ENCODE measurements around the gene SBNO2. TPM values are rescaled to one million over a fixed set of nuclear protein-coding genes. Genes with fewer than 3 reads are reported as not detected.

SBNO2 gene
- total and polyA plus RNA-seq, 2 donors (not counting 1 experiment from before 2014, with no cell fraction given) = 42.8 to 83.3 TPM

DNA sequence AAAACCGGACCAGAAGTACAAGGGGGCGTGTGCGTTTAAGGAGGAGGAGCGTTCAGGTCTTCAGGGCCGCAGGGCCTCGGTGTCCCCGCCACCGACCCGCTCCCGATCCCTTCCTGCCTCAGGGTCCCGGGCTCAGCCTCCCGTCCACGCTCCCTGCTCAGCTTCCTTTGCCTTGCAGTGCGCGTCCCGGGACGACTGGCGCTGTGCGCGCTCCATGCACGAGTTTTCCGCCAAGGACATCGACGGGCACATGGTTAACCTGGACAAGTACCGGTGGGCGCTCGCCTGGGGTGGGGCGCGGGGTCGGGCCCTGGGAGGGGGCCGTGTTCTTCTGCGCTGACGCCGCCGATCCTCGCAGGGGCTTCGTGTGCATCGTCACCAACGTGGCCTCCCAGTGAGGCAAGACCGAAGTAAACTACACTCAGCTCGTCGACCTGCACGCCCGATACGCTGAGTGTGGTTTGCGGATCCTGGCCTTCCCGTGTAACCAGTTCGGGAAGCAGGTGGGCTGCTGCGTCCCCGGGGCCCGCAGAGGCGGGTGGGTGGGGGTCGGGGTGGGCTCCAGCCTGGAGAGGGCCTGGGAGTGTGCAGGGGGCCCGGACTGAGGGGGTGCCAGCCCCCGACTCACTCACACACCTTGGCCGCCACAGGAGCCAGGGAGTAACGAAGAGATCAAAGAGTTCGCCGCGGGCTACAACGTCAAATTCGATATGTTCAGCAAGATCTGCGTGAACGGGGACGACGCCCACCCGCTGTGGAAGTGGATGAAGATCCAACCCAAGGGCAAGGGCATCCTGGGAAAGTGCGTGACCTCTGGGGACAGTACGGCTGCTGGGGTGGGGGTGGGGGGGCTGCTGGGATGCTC is 68.8 kb downstream of the SBNO2 start:
- peak overlapping the region; percentile 88 to 100 for H3K27ac ChIP-seq (ENCODE audit: low read length in 2 of 2)
- H2AFZ ChIP-seq (ENCODE audit: insufficient read depth, low read depth, low read length, poor library complexity, severe bottlenecking) = peak overlapping the region; percentile 27
- Mint-ChIP-seq H3K27me3 (no peaks in the 10 kb centered on the region), H3K9me3 (ENCODE audit: insufficient read depth) (no peaks in the 10 kb centered on the region), H3K27ac (peak overlapping the region; percentile 75), H3K4me1 (peaks cover 30% of the 10 kb centered on the region), H3K4me3 (peak overlapping the region; percentile 74)
- intact Hi-C loops (cut with micrococcal nuclease) = loop anchor here (2.0 kb wide), 1 partner anchor 70 kb away; the partner anchor contains the start of gene SBNO2
- H4K20me1 ChIP-seq (ENCODE audit: control insufficient read depth, insufficient read depth, low read length, poor library complexity, severe bottlenecking) = peaks cover 32% of the 10 kb centered on the region
- ChIA-PET CTCF (interaction anchor here (0.6 to 1.4 kb wide), 5 partner anchors 8 to 105 kb away, joined by 3 to 6 read pairs (median 3); partner anchors contain the start of gene ARHGAP45), POLR2A (interaction anchor here (0.6 to 4.0 kb wide), 10 partner anchors 8 to 123 kb away, joined by 3 to 21 read pairs (median 6); partner anchors contain the start of genes ABCA7, ARHGAP45 and SBNO2)
- H3K4me2 ChIP-seq (replicated peaks; ENCODE audit: low read depth, low read length, poor library complexity, severe bottlenecking) = peak overlapping the region; percentile 96
- DNase-seq (no peak), ATAC-seq (ENCODE audit: low read depth) (no peak)
- H3K4me1 ChIP-seq (ENCODE audit: control insufficient read depth in 2 of 2, insufficient read depth in 2 of 2, low read length in 2 of 2) = peaks cover 26 to 58% of the 10 kb centered on the region in 2 donors
- H3K4me3 ChIP-seq (ENCODE audit: control extremely low read depth in 1 of 5, extremely low read depth in 1 of 5, insufficient read depth in 1 of 5, low read depth in 2 of 5, low read length in 4 of 5) = peak overlapping the region; percentile 42 to 90 (median 80)
- no peaks in the 10 kb centered on the region for H3K9me3 ChIP-seq (ENCODE audit: control extremely low read depth in 1 of 3, control insufficient read depth in 2 of 3, insufficient read depth in 1 of 3, low read length in 2 of 3)
- 49% methylated on average over 63 of the region's 69 CpGs for WGBS (ENCODE audit: insufficient coverage)
- H3K36me3 ChIP-seq (replicated peaks in 1 of 2; ENCODE audit: control extremely low read depth in 1 of 2, control insufficient read depth in 1 of 2, extremely low read depth in 1 of 2, insufficient read depth in 2 of 2, low read length in 1 of 2) = peaks cover 0 to 26% of the 10 kb centered on the region in 2 experiments
- H3K9ac ChIP-seq (ENCODE audit: low read length) = peak overlapping the region; percentile 99
- H3K27me3 ChIP-seq (replicated peaks in 1 of 4; ENCODE audit: control extremely low read depth in 1 of 4, control insufficient read depth in 3 of 4, insufficient read depth in 4 of 4, low read length in 3 of 4) = no peaks in the 10 kb centered on the region
- TF ChIP-seq EZH2 (IDR thresholded peaks at IDR 0.05; ENCODE audit: borderline replicate concordance, insufficient read depth, low read depth, low read length, poor library complexity, severe bottlenecking) = no peak
- TF ChIP-seq, protein P1, sequence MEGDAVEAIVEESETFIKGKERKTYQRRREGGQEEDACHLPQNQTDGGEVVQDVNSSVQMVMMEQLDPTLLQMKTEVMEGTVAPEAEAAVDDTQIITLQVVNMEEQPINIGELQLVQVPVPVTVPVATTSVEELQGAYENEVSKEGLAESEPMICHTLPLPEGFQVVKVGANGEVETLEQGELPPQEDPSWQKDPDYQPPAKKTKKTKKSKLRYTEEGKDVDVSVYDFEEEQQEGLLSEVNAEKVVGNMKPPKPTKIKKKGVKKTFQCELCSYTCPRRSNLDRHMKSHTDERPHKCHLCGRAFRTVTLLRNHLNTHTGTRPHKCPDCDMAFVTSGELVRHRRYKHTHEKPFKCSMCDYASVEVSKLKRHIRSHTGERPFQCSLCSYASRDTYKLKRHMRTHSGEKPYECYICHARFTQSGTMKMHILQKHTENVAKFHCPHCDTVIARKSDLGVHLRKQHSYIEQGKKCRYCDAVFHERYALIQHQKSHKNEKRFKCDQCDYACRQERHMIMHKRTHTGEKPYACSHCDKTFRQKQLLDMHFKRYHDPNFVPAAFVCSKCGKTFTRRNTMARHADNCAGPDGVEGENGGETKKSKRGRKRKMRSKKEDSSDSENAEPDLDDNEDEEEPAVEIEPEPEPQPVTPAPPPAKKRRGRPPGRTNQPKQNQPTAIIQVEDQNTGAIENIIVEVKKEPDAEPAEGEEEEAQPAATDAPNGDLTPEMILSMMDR (IDR thresholded peaks at IDR 0.05) = no peak
- peaks cover 6% of the 10 kb centered on the region for H3K79me2 ChIP-seq (ENCODE audit: control insufficient read depth, insufficient read depth, low read length)
